Measurements from ENCODE around the gene SLC22A5. TPM values are rescaled to one million over a fixed set of nuclear protein-coding genes. Genes with fewer than 3 reads are reported as not detected.
"Not testable (repeated sequence)": the region's sequence is repeated elsewhere in the genome, so short reads cannot be mapped to it uniquely, and the experiment has no call there.

Gene SLC22A5
- total and polyA plus RNA-seq, 11 donors = 7.5 to 50.1 (median 13.5) TPM

DNA sequence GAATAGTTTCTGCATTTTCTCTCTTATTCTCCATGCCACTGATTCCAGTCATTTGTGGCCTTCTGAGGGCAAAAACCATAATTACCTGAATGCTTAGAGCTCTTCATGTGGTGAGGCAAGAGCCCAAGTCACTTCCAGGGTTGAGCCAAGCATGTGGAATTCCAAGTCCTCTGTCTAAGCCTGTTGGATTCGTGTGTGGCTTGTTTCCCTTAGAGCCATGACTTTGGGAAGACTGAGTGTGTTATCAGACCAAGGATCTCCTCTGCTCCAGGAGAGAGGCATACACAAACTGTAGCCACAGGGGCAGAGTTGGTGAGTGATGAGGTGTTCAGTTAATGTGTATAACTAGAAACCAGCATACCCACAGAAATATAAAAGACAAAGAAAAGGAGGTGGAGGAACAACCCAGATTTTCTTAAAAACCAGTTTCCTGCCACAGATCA, 27.1 kb downstream of the SLC22A5 start:
- TF ChIP-seq POLR2A (IDR thresholded peaks at IDR 0.05) = no peak
- TF ChIP-seq, protein P1, sequence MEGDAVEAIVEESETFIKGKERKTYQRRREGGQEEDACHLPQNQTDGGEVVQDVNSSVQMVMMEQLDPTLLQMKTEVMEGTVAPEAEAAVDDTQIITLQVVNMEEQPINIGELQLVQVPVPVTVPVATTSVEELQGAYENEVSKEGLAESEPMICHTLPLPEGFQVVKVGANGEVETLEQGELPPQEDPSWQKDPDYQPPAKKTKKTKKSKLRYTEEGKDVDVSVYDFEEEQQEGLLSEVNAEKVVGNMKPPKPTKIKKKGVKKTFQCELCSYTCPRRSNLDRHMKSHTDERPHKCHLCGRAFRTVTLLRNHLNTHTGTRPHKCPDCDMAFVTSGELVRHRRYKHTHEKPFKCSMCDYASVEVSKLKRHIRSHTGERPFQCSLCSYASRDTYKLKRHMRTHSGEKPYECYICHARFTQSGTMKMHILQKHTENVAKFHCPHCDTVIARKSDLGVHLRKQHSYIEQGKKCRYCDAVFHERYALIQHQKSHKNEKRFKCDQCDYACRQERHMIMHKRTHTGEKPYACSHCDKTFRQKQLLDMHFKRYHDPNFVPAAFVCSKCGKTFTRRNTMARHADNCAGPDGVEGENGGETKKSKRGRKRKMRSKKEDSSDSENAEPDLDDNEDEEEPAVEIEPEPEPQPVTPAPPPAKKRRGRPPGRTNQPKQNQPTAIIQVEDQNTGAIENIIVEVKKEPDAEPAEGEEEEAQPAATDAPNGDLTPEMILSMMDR (IDR thresholded peaks at IDR 0.05) = no peak
- intact Hi-C loops (cut with DNase I) = no loop called here

DNA sequence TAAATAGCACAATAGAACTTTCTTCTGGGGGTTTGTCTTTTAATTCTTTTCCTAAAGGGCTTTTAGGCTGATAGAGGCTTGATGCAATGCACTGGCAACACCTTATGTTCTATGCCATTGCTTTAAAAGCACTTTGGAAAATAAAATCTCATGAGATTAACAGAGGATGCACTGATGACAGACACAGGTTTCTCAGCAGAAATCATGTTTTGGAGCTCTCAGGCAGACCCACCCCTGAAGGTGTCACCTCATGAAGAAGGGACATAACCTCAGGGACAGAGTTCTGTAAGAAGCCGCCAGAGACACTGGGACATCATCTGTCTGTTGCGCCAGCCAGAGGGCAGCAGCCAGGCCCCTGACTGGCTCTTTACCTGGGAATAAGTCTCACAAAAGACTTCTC, 27.7 kb downstream of the SLC22A5 start:
- no peak overlapping the region for H3K4me3 ChIP-seq
- intact Hi-C loops (cut with DNase I) = no loop called here
- no peak for DNase-seq
- TF ChIP-seq, protein P1 (IDR thresholded peaks at IDR 0.05) = no peak
- no peak for TF ChIP-seq POLR2A (IDR thresholded peaks at IDR 0.05)
- H3K27ac ChIP-seq = no peak overlapping the region
- H3K27me3 ChIP-seq = no peaks in the 10 kb centered on the region
- peak in 1 of 4 donors; percentile 36 for ATAC-seq
- no peaks in the 10 kb centered on the region for H3K4me1 ChIP-seq
- H3K9me3 ChIP-seq = no peaks in the 10 kb centered on the region
- H3K36me3 ChIP-seq = peaks cover 0 to 38% (median 25%) of the 10 kb centered on the region in 9 donors
- WGBS, 4 donors = 93 to 100% (median 96%) methylated on average over 2 of the region's 2 CpGs

More for the DNA sequence above, 27.1 kb downstream of the SLC22A5 start:
- Histone ChIP-seq H3K36me3 (peaks cover 0 to 45% (median 26%) of the 10 kb centered on the region in 9 donors), H3K4me3 (no peak overlapping the region), H3K9me3 (no peaks in the 10 kb centered on the region), H3K27me3 (no peaks in the 10 kb centered on the region), H3K27ac (no peak overlapping the region), H3K4me1 (no peaks in the 10 kb centered on the region)
- DNase-seq (no peak), ATAC-seq (no peak)
- 80 to 89% (median 86%) methylated on average over 1 of the region's 1 CpG for WGBS, 4 donors

DNA sequence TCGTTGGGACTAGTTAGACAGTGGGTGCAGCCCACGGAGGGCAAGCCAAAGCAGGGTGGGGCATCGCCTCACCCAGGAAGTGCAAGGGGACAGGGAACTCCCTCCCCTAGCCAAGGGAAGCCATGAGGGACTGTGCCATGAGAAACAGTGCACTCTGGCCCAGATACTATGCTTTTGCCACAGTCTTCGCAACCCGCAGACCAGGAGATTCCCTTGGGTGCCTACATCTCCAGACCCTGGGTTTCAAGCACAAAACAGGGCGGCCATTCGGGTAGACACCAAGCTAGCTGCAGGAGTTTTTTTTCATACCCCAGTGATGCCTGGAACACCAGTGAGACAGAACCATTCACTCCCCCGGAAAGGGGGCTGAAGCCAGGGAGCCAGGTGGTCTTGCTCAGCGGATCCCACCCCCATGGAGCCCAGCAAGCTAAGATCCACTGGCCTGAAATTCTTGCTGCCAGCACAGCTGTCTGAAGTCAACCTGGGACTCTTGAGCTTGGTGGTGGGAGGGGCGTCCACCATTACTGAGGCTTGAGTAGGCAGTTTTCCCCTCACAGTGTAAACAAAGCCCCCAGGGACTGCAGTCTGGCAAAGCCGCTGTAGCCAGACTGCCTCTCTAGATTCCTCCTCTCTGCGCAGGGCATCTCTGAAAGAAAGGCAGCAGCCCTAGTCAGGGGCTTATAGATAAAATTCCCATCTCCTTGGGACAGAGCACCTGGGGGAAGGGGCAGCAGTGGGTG, 28.6 kb downstream of the SLC22A5 start:
- ATAC-seq = not testable (repeated sequence)

DNA sequence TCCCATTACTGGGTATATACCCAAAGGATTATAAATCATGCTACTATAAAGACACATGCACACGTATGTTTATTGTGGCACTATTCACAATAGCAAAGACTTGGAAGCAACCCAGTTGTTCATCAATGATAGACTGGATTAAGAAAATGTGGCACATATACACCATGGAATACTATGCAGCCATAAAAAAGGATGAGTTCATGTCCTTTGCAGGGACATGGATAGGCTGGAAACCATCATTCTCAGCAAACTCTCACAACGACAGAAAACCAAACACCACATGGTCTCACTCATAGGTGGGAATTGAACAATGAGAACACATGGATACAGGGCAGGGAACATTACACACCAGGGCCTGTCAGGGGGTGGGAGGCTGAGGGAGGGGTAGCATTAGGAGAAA, 34.5 kb downstream of the SLC22A5 start:
- H3K4me3 ChIP-seq; DNase-seq; H3K27ac ChIP-seq; ATAC-seq; H3K27me3 ChIP-seq; H3K9me3 ChIP-seq; intact Hi-C loops (cut with DNase I); H3K36me3 ChIP-seq: not testable (repeated sequence)
- 87 to 96% (median 90%) methylated on average over 2 of the region's 2 CpGs for WGBS, 4 donors
- peaks cover 0 to 14% (median 8%) of the 10 kb centered on the region in 12 donors for H3K4me1 ChIP-seq

More for the DNA sequence above, 28.6 kb downstream of the SLC22A5 start:
- 81 to 91% (median 86%) methylated on average over 9 to 12 of the region's 12 CpGs for WGBS, 4 donors
- H3K9me3 ChIP-seq; DNase-seq; H3K4me3 ChIP-seq; intact Hi-C loops (cut with DNase I); H3K27me3 ChIP-seq; H3K27ac ChIP-seq; H3K4me1 ChIP-seq: not testable (repeated sequence)
- peaks cover 0 to 30% (median 19%) of the 10 kb centered on the region in 9 donors for H3K36me3 ChIP-seq

DNA sequence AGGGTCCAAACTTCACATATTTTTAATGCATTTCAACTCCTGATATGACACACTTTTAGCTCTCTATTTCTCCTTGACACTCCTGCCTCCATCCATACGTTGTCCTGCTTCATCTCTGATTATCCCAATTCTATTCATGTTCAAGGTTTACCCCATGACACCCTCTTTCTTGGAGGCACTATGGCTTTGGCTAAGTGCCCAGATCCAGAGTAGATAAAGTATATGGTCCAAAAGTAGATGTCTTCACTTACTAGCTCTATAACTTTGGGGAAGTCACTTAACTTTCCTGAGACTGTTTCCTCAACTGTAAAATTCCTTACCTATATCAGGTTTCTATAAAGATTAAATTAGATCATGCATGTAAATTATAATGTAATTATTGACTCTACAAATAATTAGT, 36.1 kb downstream of the SLC22A5 start:
- no peak overlapping the region for H3K4me3 ChIP-seq
- TF ChIP-seq POLR2A (IDR thresholded peaks at IDR 0.05) = no peak
- TF ChIP-seq, protein P1 (IDR thresholded peaks at IDR 0.05) = no peak
- ATAC-seq = no peak
- no peaks in the 10 kb centered on the region for H3K36me3 ChIP-seq
- WGBS, 4 donors = 83 to 93% (median 86%) methylated on average over 1 of the region's 1 CpG
- H3K27me3 ChIP-seq = no peaks in the 10 kb centered on the region
- no peak for DNase-seq
- intact Hi-C loops (cut with DNase I) = no loop called here
- no peak overlapping the region for H3K27ac ChIP-seq
- no peaks in the 10 kb centered on the region for H3K9me3 ChIP-seq
- H3K4me1 ChIP-seq = peaks cover 4 to 26% (median 19%) of the 10 kb centered on the region in 12 donors

Data from heart left ventricle (tissue), 16 donors.